ENCODE results near the gene PROSER3.

PROSER3 gene

DNA sequence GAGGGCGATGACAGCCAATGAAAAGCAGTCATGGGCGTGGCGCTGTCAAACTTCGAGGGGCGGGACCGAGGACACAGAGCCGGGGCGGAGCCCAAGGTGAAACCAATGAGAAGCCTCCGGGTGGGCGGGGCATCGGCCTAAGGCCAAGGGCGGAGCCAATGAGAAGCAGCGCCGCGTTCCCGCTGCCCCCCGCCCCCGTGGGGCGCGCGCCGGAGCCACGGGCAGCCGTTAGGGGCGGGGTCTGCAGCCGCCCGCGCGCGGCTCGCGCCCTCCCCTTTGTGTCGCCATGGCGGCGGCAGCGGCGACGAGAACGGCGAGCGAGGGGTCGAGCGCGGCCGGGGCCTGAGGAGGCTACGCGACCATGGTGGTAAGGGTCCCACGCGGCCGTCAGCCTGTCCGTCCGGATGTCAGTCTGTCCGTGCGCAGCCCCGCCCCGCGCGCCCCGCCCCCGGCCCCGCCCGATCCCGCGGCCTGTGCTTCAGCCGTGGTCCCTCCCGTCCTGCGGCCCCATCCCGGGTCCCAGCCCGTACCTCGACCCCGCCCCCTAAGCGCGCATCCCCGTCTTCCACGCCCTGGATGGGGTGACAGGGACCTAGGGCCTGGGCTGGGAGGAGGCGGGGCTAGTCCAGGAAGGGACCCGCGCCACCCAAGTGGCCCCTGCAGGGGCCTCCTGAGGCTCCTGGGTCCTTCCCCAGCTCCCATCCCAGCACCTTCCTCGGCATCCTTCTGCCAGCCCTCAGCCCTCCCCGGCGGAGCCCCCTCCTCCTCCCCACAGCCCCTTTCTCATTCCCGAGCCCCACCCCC, 17.5 kb downstream of the PROSER3 start, which contains the start of gene ARHGAP33:
ARHGAP33 (plus strand) TSS at position 267 of the 804 bp plus-strand sequence; CDS start at position 362, 95 bp downstream.
- peak; percentile 96 for DNase-seq (ENCODE audit: low read depth)
- peak within 1 kb of the TSS; percentile 40 for H3K4me3 ChIP-seq (ENCODE audit: low read length)
- TF ChIP-seq, protein P1, sequence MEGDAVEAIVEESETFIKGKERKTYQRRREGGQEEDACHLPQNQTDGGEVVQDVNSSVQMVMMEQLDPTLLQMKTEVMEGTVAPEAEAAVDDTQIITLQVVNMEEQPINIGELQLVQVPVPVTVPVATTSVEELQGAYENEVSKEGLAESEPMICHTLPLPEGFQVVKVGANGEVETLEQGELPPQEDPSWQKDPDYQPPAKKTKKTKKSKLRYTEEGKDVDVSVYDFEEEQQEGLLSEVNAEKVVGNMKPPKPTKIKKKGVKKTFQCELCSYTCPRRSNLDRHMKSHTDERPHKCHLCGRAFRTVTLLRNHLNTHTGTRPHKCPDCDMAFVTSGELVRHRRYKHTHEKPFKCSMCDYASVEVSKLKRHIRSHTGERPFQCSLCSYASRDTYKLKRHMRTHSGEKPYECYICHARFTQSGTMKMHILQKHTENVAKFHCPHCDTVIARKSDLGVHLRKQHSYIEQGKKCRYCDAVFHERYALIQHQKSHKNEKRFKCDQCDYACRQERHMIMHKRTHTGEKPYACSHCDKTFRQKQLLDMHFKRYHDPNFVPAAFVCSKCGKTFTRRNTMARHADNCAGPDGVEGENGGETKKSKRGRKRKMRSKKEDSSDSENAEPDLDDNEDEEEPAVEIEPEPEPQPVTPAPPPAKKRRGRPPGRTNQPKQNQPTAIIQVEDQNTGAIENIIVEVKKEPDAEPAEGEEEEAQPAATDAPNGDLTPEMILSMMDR (IDR thresholded peaks at IDR 0.05; ENCODE audit: insufficient read depth, low read depth, low read length, missing control alignments): no peak

DNA sequence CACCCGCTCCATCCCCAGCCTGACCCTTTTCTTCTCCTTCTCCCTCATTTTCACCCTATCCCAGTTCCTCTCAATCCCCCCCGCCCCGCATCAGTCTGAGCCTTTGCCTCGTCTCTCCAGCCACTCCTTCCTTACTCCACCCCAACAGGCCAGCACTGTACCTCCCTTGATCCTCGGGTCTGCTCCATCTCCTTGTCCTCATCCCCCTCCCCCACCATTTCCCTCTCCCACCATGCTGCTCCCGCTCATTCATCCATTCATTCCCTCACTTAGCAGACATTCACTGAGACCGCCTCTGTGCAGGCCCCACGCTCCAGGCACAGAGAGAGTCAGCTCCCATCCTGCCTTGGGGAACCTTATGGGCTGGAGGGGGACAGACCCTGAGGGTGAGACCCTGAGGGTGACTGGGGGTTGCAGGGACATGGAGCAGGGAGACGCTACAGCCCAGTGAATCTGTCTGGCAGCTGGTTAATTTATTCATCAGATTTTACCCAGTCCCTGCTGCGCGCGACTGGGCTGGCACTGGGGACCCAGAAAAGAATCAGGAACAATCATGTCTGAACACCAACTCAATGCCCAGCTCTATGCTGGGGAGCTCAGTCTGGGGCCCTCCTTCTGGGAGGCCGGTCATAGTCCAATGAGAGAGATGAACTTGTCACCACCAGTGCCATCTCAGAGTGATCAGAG, 18.3 kb downstream of the PROSER3 start:
- peak overlapping the region; percentile 40 for H3K4me3 ChIP-seq (ENCODE audit: low read length)
- no peak for DNase-seq (ENCODE audit: low read depth)
- TF ChIP-seq, protein P1 (IDR thresholded peaks at IDR 0.05; ENCODE audit: insufficient read depth, low read depth, low read length, missing control alignments): no peak

DNA sequence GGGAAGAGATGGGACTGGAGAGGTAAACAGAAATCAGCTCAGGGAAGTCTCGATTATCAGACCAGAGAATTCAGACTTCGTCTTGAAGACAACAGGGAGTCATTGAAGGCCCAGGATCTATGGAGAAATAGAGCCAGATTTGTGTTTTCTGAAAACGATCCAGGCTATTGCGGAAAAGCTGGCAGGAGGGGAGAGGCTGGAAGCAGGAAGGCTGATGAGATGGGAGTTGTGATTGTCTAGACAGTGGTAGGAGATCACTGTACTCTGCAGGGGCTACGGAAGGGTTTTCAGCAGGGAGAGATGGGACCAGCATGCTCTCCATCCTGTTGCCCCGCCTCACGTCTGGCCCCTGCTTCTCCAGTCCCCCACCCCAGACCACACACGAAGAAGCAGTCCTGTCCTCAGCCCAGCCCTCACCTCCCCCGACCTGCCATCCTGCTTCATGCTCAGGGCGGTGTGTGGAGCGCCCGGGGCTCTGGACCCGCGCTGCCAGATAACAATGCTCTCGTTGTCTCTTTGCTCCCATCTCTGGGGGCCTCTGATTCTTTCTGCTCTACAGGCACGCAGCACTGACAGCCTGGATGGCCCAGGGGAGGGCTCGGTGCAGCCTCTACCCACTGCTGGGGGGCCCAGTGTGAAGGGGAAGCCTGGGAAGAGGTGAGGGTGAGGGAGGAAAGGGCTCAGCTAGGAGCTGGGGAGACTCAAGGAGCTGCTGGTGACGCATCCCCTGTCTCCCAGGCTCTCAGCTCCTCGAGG, 19.3 kb downstream of the PROSER3 start:
- TF ChIP-seq, protein P1 (IDR thresholded peaks at IDR 0.05; ENCODE audit: insufficient read depth, low read depth, low read length, missing control alignments): no peak
- no peak overlapping the region for H3K4me3 ChIP-seq (ENCODE audit: low read length)
- DNase-seq (ENCODE audit: low read depth): no peak

DNA sequence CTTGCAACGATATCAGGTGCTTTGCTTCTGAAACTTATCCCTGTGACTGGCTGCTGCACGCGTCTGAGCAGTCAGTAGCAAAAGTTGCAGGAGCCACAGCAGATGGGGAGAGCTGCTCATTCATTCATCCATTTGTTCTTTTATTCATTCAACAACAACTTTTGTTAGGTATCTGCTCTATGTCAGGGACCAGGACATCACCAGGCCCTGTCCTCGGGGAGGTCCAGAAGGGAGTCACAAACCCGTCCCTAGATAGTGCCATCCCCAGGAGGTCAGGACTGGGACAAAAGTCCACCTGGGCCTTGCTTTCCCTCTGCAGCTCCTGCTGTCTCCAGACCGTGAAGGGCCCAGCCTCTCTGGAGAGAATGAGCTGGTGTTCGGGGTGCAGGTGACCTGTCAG, 20.0 kb downstream of the PROSER3 start:
- no peak for DNase-seq (ENCODE audit: low read depth)
- TF ChIP-seq, protein P1 (IDR thresholded peaks at IDR 0.05; ENCODE audit: insufficient read depth, low read depth, low read length, missing control alignments): no peak
- H3K4me3 ChIP-seq (ENCODE audit: low read length): no peak overlapping the region

DNA sequence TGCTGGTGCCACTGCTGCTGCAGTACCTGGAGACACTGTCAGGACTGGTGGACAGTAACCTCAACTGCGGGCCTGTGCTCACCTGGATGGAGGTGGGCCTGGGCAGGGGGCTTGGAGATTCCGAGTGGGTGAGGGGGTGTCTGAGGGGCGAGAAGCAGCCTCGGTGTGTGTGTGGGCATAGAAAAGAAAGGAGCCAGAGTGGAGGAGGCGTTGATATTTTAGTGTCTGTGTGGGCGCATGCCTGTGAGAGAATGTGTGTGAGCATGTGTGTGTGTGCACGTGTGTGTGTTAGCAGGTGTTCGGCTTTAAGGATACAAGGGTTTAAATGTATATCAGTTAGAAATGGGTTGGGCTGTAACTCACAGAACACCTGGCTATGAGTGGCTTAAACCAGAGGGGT, 21.1 kb downstream of the PROSER3 start:
- no peak overlapping the region for H3K4me3 ChIP-seq (ENCODE audit: low read length)
- TF ChIP-seq, protein P1 (IDR thresholded peaks at IDR 0.05; ENCODE audit: insufficient read depth, low read depth, low read length, missing control alignments): no peak

DNA sequence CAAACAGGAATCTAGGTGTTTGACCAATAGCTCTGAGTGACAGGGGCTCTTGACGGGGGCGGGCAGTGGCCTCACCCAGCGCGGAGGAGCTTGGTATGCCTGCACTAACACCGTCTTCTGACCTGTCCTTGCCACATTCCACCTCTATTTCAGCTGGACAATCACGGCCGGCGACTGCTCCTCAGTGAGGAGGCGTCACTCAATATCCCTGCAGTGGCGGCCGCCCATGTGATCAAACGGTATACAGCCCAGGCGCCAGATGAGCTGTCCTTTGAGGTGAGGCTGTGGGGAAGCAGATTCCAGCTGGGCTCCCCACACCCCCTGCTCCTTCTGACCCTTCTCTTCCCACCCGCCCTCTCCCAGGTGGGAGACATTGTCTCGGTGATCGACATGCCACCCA, 22.1 kb downstream of the PROSER3 start:
- TF ChIP-seq, protein P1 (IDR thresholded peaks at IDR 0.05; ENCODE audit: insufficient read depth, low read depth, low read length, missing control alignments): no peak
- no peak for DNase-seq (ENCODE audit: low read depth)
- no peak overlapping the region for H3K4me3 ChIP-seq (ENCODE audit: low read length)

More for the DNA sequence above, 21.1 kb downstream of the PROSER3 start:
- DNase-seq (ENCODE audit: low read depth): no peak

Measured in epithelial cell of esophagus (primary cell).